HL-60/S4 treated with retinoic acid at 250 ng/mL for 4 days and 3 days (cell line): ENCODE data around the gene JUND.

Experiments used
- in situ Hi-C: fragments of 300-500 bp; cut with MboI; formaldehyde crosslinking; loops from 2 replicates; pipeline ENCODE4 v1.7.0; 2022; ENCODE audit warnings: low sequenced_read_pairs

The JUND gene

GRCh38 chr19:18274219-18274780, 7.1 kb downstream of the JUND start, which contains the start of gene IQCN:
TSS of gene IQCN (minus strand) at chr19:18274452. CDS start at chr19:18269478, 4,974 bp downstream.
- in situ Hi-C loops, result loop anchor here (10.0 kb wide), 1 partner anchor 131 kb away; no protein-coding TSS in a partner anchor

GRCh38 chr19:18273561-18274218, 7.7 kb downstream of the JUND start:
- in situ Hi-C loops, result loop anchor here (10.0 kb wide), 1 partner anchor 131 kb away; no protein-coding TSS in a partner anchor

GRCh38 chr19:18271433-18271841, 10.0 kb downstream of the JUND start:
- in situ Hi-C loops, result loop anchor here (10.0 kb wide), 1 partner anchor 133 kb away; no protein-coding TSS in a partner anchor

- in situ Hi-C loops, result loop anchor here (10.0 kb wide), 1 partner anchor 134 kb away; no protein-coding TSS in a partner anchor
These were observed 11.1 kb downstream of the JUND start for GRCh38 chr19:18270326-18270725.

- in situ Hi-C loops, result no loop called here
These were observed 12.2 kb downstream of the JUND start for GRCh38 chr19:18269070-18269723.

- in situ Hi-C loops, result no loop called here
These were observed 14.4 kb downstream of the JUND start for GRCh38 chr19:18266771-18267686.

GRCh38 chr19:18265582-18265981, 15.8 kb downstream of the JUND start:
- in situ Hi-C loops, result no loop called here

- in situ Hi-C loops, result no loop called here
These were observed 16.4 kb downstream of the JUND start for GRCh38 chr19:18264971-18265540.

- in situ Hi-C loops, result no loop called here
These were observed 17.1 kb downstream of the JUND start for GRCh38 chr19:18264137-18264854.

GRCh38 chr19:18263324-18264136, 17.9 kb downstream of the JUND start:
- in situ Hi-C loops, result no loop called here

GRCh38 chr19:18262917-18263316, 18.5 kb downstream of the JUND start:
- in situ Hi-C loops, result no loop called here

GRCh38 chr19:18262144-18262543, 19.3 kb downstream of the JUND start:
- in situ Hi-C loops, result no loop called here

- in situ Hi-C loops, result no loop called here
These were observed 19.9 kb downstream of the JUND start for GRCh38 chr19:18261474-18261873.

- in situ Hi-C loops, result no loop called here
These were observed 21.5 kb downstream of the JUND start for GRCh38 chr19:18259893-18260292.

GRCh38 chr19:18257503-18258470, 23.6 kb downstream of the JUND start:
- in situ Hi-C loops, result no loop called here

- in situ Hi-C loops, result no loop called here
These were observed 26.6 kb downstream of the JUND start for GRCh38 chr19:18254546-18255503.

GRCh38 chr19:18253716-18254115, 27.7 kb downstream of the JUND start:
- in situ Hi-C loops, result no loop called here
